ENCODE results near the gene TRAFD1. TPM values are rescaled to one million over a fixed set of nuclear protein-coding genes. Genes with fewer than 3 reads are reported as not detected.

The TRAFD1 gene
- total and polyA plus RNA-seq, 2 of the 13 experiments (the other 11 are each of a cell fraction or from before 2014, with no cell fraction given) = 9.5 to 20.9 TPM

DNA sequence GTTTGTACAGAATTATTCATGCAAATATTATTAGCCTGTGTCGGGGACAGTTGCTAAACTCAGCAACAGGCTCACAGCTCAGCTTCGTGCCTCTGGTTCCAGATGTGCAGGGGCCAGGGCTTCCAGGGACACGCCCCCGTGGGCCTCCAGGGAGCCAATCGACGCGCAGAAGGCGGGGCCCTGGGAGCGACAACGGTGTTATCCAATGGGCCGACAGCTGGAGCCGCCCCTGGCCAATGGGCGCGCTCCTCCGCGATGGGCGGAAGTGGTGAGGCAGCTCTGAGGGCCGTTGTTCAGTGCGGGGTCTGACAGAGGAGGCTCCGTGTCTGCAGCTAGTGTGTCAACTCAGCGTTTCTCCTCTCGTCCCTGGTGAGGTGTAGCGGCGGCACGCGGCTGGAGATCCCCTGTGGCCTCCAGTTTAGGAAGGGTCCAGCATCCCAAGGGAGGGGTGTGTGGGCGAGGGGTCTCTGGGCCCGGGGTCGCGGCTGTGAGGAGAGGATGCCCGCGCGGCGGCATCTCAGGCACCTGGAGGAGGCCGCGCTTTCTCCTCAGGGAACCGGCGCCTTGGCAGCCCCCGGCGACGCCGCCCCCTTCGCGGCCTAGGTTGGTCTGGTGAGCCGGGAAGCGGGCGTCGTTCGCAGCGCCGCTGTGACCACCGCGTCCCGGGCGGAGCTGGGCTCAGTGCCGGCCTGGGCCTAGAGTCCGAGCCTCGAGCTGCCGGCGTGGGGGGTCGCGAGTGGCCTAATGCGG, at the start of gene TRAFD1 (continued):
- TF ChIP-seq FOSL2 (CRISPR knock-in tag; IDR thresholded peaks at IDR 0.05) = no peak; the same call in 1 of the 2 replicates
- TF ChIP-seq ZNF619 (CRISPR knock-in tag; IDR thresholded peaks at IDR 0.05) = peak; percentile 79; the same call in 1 of the 2 replicates
- TF ChIP-seq, protein P1, sequence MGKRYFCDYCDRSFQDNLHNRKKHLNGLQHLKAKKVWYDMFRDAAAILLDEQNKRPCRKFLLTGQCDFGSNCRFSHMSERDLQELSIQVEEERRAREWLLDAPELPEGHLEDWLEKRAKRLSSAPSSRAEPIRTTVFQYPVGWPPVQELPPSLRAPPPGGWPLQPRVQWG (CRISPR knock-in tag; IDR thresholded peaks at IDR 0.05; ENCODE audit: borderline replicate concordance, low read depth) = no peak
- TF ChIP-seq ZNF879 (CRISPR knock-in tag; IDR thresholded peaks at IDR 0.05) = no peak
- TF ChIP-seq, protein P2, sequence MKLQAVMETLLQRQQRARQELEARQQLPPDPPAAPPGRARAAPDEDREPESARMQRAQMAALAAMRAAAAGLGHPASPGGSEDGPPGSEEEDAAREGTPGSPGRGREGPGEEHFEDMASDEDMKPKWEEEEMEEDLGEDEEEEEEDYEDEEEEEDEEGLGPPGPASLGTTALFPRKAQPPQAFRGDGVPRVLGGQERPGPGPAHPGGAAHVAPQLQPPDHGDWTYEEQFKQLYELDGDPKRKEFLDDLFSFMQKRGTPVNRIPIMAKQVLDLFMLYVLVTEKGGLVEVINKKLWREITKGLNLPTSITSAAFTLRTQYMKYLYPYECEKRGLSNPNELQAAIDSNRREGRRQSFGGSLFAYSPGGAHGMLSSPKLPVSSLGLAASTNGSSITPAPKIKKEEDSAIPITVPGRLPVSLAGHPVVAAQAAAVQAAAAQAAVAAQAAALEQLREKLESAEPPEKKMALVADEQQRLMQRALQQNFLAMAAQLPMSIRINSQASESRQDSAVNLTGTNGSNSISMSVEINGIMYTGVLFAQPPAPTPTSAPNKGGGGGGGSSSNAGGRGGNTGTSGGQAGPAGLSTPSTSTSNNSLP (IDR thresholded peaks at IDR 0.05; ENCODE audit: low read depth, low read length) = no peak
- no peak for TF ChIP-seq ZNF33A (CRISPR knock-in tag; IDR thresholded peaks at IDR 0.05; ENCODE audit: borderline replicate concordance)
- TF ChIP-seq SMARCE1 (IDR thresholded peaks at IDR 0.05; ENCODE audit: borderline replicate concordance) = no peak
- 0 out of 2 replicates have a peak, but pooled peaks have one; percentile 55 for TF ChIP-seq PCBP1 (IDR thresholded peaks at IDR 0.05; ENCODE audit: borderline replicate concordance, low read depth, low read length)
- TF ChIP-seq, protein P3, sequence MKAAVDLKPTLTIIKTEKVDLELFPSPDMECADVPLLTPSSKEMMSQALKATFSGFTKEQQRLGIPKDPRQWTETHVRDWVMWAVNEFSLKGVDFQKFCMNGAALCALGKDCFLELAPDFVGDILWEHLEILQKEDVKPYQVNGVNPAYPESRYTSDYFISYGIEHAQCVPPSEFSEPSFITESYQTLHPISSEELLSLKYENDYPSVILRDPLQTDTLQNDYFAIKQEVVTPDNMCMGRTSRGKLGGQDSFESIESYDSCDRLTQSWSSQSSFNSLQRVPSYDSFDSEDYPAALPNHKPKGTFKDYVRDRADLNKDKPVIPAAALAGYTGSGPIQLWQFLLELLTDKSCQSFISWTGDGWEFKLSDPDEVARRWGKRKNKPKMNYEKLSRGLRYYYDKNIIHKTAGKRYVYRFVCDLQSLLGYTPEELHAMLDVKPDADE (CRISPR knock-in tag; IDR thresholded peaks at IDR 0.05) = no peak; the same call in 1 of the 2 replicates
- TF ChIP-seq, protein P4, sequence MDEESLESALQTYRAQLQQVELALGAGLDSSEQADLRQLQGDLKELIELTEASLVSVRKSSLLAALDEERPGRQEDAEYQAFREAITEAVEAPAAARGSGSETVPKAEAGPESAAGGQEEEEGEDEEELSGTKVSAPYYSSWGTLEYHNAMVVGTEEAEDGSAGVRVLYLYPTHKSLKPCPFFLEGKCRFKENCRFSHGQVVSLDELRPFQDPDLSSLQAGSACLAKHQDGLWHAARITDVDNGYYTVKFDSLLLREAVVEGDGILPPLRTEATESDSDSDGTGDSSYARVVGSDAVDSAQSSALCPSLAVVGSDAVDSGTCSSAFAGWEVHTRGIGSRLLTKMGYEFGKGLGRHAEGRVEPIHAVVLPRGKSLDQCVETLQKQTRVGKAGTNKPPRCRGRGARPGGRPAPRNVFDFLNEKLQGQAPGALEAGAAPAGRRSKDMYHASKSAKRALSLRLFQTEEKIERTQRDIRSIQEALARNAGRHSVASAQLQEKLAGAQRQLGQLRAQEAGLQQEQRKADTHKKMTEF (CRISPR knock-in tag; IDR thresholded peaks at IDR 0.05) = peak; percentile 57; the same call in 1 of the 2 replicates
- TF ChIP-seq, protein P5, sequence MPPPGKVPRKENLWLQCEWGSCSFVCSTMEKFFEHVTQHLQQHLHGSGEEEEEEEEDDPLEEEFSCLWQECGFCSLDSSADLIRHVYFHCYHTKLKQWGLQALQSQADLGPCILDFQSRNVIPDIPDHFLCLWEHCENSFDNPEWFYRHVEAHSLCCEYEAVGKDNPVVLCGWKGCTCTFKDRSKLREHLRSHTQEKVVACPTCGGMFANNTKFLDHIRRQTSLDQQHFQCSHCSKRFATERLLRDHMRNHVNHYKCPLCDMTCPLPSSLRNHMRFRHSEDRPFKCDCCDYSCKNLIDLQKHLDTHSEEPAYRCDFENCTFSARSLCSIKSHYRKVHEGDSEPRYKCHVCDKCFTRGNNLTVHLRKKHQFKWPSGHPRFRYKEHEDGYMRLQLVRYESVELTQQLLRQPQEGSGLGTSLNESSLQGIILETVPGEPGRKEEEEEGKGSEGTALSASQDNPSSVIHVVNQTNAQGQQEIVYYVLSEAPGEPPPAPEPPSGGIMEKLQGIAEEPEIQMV (CRISPR knock-in tag; IDR thresholded peaks at IDR 0.05; ENCODE audit: low read depth) = no peak
- no peak for TF ChIP-seq SRSF4 (IDR thresholded peaks at IDR 0.05; ENCODE audit: low read depth, low read length, poor library complexity, severe bottlenecking)
- TF ChIP-seq ZNF205 (CRISPR knock-in tag; IDR thresholded peaks at IDR 0.05) = no peak
- no peak for TF ChIP-seq HMGA1 (CRISPR knock-in tag; conservative IDR thresholded peaks at IDR 0.05)
- no peak for TF ChIP-seq ZNF562 (CRISPR knock-in tag; IDR thresholded peaks at IDR 0.05; ENCODE audit: borderline replicate concordance)
- TF ChIP-seq KDM6A (CRISPR knock-in tag; IDR thresholded peaks at IDR 0.05; ENCODE audit: low read depth) = no peak
- TF ChIP-seq ZC3H13 (CRISPR knock-in tag; IDR thresholded peaks at IDR 0.05) = peak; percentile 27; the same call in 1 of the 2 replicates
- no peak for TF ChIP-seq CHCHD3 (CRISPR knock-in tag; IDR thresholded peaks at IDR 0.05)
- no peak for TF ChIP-seq ZNF615 (CRISPR knock-in tag; IDR thresholded peaks at IDR 0.05; ENCODE audit: borderline replicate concordance)
- TF ChIP-seq MATR3 (CRISPR knock-in tag; IDR thresholded peaks at IDR 0.05) = no peak
- no peak for TF ChIP-seq ZNF207 (IDR thresholded peaks at IDR 0.05; ENCODE audit: borderline replicate concordance)
- no peak for TF ChIP-seq KAT2B (IDR thresholded peaks at IDR 0.05; ENCODE audit: borderline replicate concordance, low read depth, low read length)
- TF ChIP-seq ZNF749 (CRISPR knock-in tag; IDR thresholded peaks at IDR 0.05; ENCODE audit: borderline replicate concordance) = peak; percentile 71; the same call in 1 of the 2 replicates
- peak; percentile 91 for TF ChIP-seq ZFY (CRISPR knock-in tag; IDR thresholded peaks at IDR 0.05)
- TF ChIP-seq FOXK1 (CRISPR knock-in tag; IDR thresholded peaks at IDR 0.05; ENCODE audit: borderline replicate concordance, low read depth) = no peak
